ENCODE results near the gene DMXL2.

GRCh38 chr15:51667478-51667877, 44.9 kb upstream of the DMXL2 start:
- TF ChIP-seq CTCF (IDR thresholded peaks at IDR 0.05) (no peak), POLR2A (IDR thresholded peaks at IDR 0.05) (no peak)
